Dermis microvascular lymphatic vessel endothelial cell (primary cell): ENCODE measurements around the gene PDIA6. TPM values are rescaled to one million over a fixed set of nuclear protein-coding genes. Genes with fewer than 3 reads are reported as not detected.

Experiments used
- DNase-seq, 2 donors: peaks; one replicate each; pipeline versions ENCODE4 v3.0.0 to v3.0.0-alpha.2; 2010; ENCODE audit warnings: low read depth in 2 of 2
- total RNA-seq: library from RNA; depleted of rRNA; stranded (reverse); fragments of >200 nt; gene quantifications from 2 replicates; pipeline ENCODE4 v1.2.1, GENCODE V29; 2014

PDIA6 gene
- total RNA-seq = 272 and 346 TPM in 2 replicates

GRCh38 chr2:10812362-10813162 is at the start of gene PDIA6:
Gene PDIA6 (minus strand): TSS chr2:10812785. CDS start chr2:10812696, 89 bp downstream.
- DNase-seq = peak; percentile 88 to 98

- DNase-seq = no peak
Measured at GRCh38 chr2:10862330-10862729, 49.7 kb upstream of the PDIA6 start.

- DNase-seq = no peak
Measured at GRCh38 chr2:10861765-10862164, 49.2 kb upstream of the PDIA6 start.

- no peak for DNase-seq
Measured at GRCh38 chr2:10860814-10861325, 48.3 kb upstream of the PDIA6 start.

GRCh38 chr2:10860081-10860813 is 47.7 kb upstream of the PDIA6 start:
- DNase-seq = no peak

- DNase-seq = no peak
Measured at GRCh38 chr2:10859278-10859677, 46.7 kb upstream of the PDIA6 start.

GRCh38 chr2:10848541-10848940 is 36.0 kb upstream of the PDIA6 start:
- no peak for DNase-seq

GRCh38 chr2:10847008-10847407 is 34.4 kb upstream of the PDIA6 start:
- no peak for DNase-seq

- no peak for DNase-seq
Measured at GRCh38 chr2:10846110-10846861, 33.7 kb upstream of the PDIA6 start.

- no peak for DNase-seq
Measured at GRCh38 chr2:10845640-10846039, 33.1 kb upstream of the PDIA6 start.

GRCh38 chr2:10844097-10844496 is 31.5 kb upstream of the PDIA6 start:
- DNase-seq = peak in 1 of 2 donors; percentile 21

GRCh38 chr2:10842506-10842905 is 29.9 kb upstream of the PDIA6 start:
- no peak for DNase-seq

- no peak for DNase-seq
Measured at GRCh38 chr2:10841547-10842219, 29.1 kb upstream of the PDIA6 start.

- DNase-seq = peak in 1 of 2 donors; percentile 37
Measured at GRCh38 chr2:10839813-10840212, 27.2 kb upstream of the PDIA6 start.

GRCh38 chr2:10838734-10839133 is 26.1 kb upstream of the PDIA6 start:
- DNase-seq = no peak

- no peak for DNase-seq
Measured at GRCh38 chr2:10837298-10838266, 25.0 kb upstream of the PDIA6 start.

- peak in 1 of 2 donors; percentile 50 for DNase-seq
Measured at GRCh38 chr2:10835052-10835970, 22.7 kb upstream of the PDIA6 start.

GRCh38 chr2:10834068-10834655 is 21.6 kb upstream of the PDIA6 start:
- no peak for DNase-seq

- no peak for DNase-seq
Measured at GRCh38 chr2:10833021-10833420, 20.4 kb upstream of the PDIA6 start.
